DMS 273 treated with DMSO at 0.1 percent for 48 hours (cell line): Measurements from ENCODE around the gene SPATS2L.

Experiments
- DNase-seq: peaks from one replicate; lab custom pipeline; 2025; lab: John Stamatoyannopoulos, UW

The SPATS2L gene

GRCh38 chr2:200376513-200377354 is 70.2 kb downstream of the SPATS2L start:
- DNase-seq: no peak

- DNase-seq: no peak
These were observed 71.2 kb downstream of the SPATS2L start for GRCh38 chr2:200377355-200378336.

- DNase-seq: no peak
These were observed 72.3 kb downstream of the SPATS2L start for GRCh38 chr2:200378652-200379290.

DNA sequence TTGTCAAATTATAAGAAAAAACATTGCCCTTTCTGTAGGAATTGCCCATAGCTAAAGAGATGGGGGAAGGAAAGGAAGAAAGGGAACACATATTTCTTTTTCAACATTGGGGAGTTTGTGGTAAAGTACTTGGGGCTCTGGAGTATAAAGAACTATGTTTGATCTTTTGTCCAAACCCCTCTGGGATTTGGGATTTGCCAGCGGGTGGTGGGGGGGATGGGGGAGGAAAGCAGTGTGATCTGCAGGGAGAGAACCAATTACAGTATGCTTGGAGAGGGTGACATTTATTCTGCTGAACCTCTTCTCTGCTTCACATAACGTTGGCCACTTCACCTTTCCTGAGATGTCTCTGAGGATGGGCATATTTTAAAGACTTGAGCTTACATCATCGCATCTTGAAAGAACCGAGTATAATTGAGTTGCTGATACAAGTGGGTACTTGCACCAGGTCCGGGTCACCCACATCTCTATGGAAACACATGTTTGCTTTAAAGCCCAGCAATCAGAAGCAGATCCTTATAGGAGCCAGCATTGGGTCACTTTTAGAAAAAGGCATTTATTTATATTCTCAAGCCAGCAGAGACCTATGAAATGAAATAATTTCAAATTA is 73.1 kb downstream of the SPATS2L start:
- DNase-seq: no peak

GRCh38 chr2:200380091-200380561 is 73.6 kb downstream of the SPATS2L start:
- DNase-seq: no peak

GRCh38 chr2:200380833-200381542 is 74.5 kb downstream of the SPATS2L start:
- DNase-seq: no peak

DNA sequence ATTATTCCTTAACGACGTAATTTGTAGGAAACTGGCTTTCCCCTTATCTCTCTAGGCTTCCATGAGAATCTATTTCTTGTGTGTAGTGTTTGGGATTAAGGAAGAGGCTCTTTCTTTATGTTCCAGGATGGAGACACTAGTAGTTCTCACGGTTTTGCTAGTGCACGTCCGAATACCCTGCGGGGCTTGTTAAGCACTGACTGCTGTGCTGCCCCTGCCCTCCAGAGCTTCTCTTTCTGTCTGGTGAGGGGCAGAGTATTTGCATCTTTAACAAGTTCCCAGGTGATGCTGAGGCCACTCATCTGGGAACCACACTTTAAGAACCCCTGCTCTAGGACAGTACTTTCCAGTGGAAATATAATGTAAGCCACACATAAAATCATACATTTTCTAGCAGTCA is 76.4 kb downstream of the SPATS2L start:
- DNase-seq: no peak

DNA sequence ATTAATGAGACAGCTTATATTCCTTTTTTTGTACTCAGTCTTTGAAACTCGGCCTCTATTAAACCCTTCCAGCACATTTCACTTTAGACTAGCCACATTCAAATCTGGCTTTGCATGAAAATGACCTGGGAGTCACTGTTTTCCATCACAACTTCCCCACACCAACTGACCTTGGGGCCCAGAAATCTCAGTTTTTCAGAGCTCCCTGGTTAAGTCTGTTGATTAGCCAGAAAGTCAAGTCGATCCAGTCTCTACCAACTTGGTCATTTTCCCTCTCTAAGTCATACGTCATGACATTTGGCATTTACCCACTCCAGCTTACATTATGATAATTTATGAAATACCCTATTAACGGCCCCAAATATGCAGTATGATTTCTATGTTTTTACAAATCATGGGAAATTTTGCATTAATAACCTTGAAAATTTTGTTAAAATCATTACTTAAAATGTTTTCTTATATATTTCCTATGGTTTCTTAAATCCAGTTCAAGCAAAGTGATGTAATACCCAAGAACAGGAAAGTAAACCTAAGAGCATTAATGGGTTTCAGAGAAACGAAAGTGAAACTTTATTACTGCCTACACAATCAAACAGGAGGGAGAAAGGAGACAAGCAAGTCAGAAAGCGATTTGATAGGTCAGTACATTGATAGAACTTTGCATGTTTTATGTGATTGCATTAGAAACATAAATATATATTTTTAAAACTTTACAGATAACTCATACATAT is 77.1 kb downstream of the SPATS2L start:
- DNase-seq: no peak

DNA sequence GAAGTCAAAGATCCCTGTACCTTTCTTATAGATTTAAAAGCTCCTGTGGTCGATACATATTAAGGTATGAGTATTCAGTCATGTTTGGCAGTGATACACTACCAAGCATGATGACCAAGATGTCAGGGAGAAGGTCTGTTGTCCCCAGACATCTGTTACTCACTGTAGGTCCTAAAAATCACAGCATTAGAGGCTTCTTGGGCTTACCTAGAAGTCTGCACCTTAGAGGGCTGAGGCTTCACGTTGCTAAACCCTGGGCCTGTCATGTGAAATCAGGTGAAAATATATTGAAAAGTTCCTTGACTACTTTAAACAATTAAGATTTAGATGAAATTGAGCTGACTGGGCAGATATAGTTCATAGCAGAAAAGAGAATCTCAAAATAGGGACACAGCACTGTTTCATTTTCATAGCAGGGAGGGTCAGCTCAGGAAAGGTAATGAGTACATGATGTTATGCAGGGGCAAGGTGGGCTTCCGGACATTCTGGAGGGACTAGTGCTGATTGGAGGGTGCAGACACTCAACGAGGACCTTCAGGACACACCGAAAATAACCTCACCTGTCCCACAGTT is 78.7 kb downstream of the SPATS2L start:
- DNase-seq: no peak

DNA sequence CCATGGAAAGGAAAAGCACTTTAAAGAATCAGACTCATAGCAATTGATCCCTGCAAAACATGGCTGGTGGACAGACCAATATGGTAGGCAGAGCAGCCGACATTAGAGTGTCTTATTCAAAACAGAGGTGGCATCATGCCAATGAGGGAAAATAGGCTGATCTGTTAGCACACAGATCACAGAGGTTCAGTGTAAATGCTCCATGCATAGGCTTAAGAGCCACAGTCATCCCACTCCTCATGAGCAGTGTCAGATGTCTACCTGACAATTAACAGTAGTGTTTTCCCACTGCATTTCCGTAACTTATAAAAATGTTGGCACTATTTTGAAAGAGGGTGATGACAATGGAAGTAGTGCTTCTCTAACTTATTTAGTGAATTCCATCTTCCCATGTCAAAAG is 86.7 kb downstream of the SPATS2L start:
- no peak for DNase-seq

DNA sequence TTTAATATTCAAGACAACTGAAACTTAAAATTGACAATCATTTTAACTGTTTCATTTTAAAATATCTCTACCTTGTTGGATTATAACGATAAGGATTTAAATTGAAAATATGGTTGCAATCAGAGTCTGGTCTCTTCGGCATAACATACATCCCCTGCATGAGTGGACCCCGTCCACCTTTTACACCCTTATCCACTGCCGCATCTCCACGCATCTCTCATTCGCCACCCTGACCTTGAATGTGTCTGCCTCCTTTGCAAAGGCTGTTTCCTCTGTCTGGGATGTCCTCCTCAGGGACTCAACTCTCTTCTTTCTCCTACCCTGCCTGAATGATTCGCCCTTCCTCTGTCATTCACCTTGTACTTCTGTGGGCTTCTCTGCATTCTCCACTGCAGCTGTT is 87.6 kb downstream of the SPATS2L start:
- DNase-seq: no peak

- no peak for DNase-seq
These were observed 90.3 kb downstream of the SPATS2L start for GRCh38 chr2:200396781-200397242.

DNA sequence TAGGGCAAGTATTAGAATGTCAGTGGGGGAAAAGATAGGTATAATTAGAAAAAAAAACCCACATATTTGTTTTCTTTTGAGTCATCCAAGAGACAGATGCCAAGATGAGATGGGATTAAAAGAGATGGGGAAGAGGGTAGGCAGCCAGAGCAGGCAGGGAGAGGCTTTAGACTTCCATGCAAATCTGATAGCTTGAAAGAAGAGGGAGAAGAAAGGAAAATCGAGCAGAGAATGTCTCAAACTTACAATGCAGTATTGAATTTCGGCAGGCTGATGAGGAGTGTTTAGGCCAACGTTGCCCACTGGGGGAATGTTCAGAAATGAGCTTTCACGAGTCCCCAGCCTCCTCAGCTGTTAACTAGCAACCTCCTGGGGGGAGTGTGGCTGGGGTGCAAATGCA is 91.3 kb downstream of the SPATS2L start:
- no peak for DNase-seq

GRCh38 chr2:200399046-200399445 is 92.6 kb downstream of the SPATS2L start:
- no peak for DNase-seq

DNA sequence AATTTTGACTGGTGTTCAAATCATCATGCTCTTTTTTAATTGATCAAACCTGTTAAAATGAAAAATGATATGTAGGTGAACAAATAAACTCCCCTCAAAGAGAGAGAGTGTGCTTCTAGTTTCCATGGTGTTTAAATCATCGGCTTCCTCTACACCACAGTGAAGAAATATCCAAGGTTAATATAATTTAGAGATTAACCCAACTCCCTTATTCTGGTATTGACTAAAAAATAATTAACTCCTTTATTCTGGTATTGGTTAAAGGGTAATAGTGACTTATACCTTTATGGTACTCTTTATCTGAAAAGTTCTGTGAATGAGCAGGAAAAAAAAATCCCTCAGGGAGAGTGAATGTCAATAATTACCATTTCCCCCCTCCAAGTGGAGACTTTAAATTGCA is 93.1 kb downstream of the SPATS2L start:
- DNase-seq: no peak

GRCh38 chr2:200403814-200404213 is 97.3 kb downstream of the SPATS2L start:
- DNase-seq: no peak

DNA sequence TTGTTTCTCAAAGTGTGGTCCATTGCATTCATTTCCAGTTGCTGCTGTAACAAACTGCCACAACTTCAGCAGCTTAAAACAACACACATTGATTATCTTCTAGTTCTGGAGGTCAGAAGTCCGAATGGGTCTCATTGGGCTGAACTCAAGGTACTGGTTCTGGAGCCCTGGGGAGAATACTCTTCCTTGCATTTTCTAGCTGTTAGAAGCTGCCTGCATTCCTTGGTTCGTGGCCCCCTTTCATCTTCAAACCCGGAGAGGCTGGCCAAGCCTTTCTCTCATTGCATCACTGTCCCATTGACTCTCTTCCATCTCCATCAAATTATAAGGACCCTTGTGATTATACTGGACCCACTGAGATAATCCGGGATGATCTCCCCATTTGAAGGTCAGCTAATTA is 98.1 kb downstream of the SPATS2L start:
- no peak for DNase-seq

- no peak for DNase-seq
These were observed 99.3 kb downstream of the SPATS2L start for GRCh38 chr2:200405599-200406298.

GRCh38 chr2:200406379-200406778 is 99.9 kb downstream of the SPATS2L start:
- no peak for DNase-seq
